Fibroblast of lung (primary cell): ENCODE results near the gene CERS4. TPM values are rescaled to one million over a fixed set of nuclear protein-coding genes. Genes with fewer than 3 reads are reported as not detected.

Experiments used
- DNase-seq, 2 donors: peaks; one replicate each; pipeline versions ENCODE4 v3.0.0 to v3.0.0-alpha.2; 2010; ENCODE audit warnings: low read depth in 2 of 2
- H2AFZ ChIP-seq: 2 replicates; pipeline ENCODE4 v1.5.1; 2012; ENCODE audit warnings: low read length, control low read depth, inconsistent platforms
- H3K27ac ChIP-seq: 2 replicates; pipeline ENCODE4 v1.5.1; 2011; ENCODE audit warnings: low read length, control low read depth; ENCODE audit not compliant: insufficient read depth
- H3K27me3 ChIP-seq: 2 replicates; pipeline ENCODE4 v1.5.1; 2011; ENCODE audit warnings: mild to moderate bottlenecking, low read length; ENCODE audit not compliant: control insufficient read depth, insufficient read depth
- H3K36me3 ChIP-seq: 2 replicates; pipeline ENCODE4 v1.5.1; 2011; ENCODE audit warnings: low read length; ENCODE audit not compliant: control insufficient read depth, insufficient read depth
- H3K4me1 ChIP-seq: 2 replicates; pipeline ENCODE4 v1.5.1; 2011; ENCODE audit warnings: low read length; ENCODE audit not compliant: control insufficient read depth, insufficient read depth; ENCODE audit errors: extremely low read depth
- H3K4me2 ChIP-seq: 2 replicates; pipeline ENCODE4 v1.5.1; 2011; ENCODE audit warnings: low read length, control low read depth; ENCODE audit not compliant: insufficient read depth; ENCODE audit errors: extremely low read depth
- H3K4me3 ChIP-seq, 4 experiments: fragments of 200-600 bp in 1 of 4; sonication (generic) in 1 of 4; replicated peaks in 1 of 4; 2 replicates each; pipeline ENCODE4 v1.5.1; 2011 to 2016; ENCODE audit warnings: low read length in 4 of 4, low read depth in 3 of 4, mild to moderate bottlenecking in 3 of 4, control low read depth in 2 of 4, inconsistent platforms in 1 of 4, mixed read lengths in 1 of 4; ENCODE audit not compliant: insufficient read depth in 1 of 4; ENCODE audit errors: control extremely low read depth in 1 of 4
- H3K79me2 ChIP-seq: 2 replicates; pipeline ENCODE4 v1.5.1; 2012; ENCODE audit warnings: mild to moderate bottlenecking, low read length, inconsistent platforms; ENCODE audit not compliant: control insufficient read depth, insufficient read depth
- H3K9ac ChIP-seq: 2 replicates; pipeline ENCODE4 v1.5.1; 2011; ENCODE audit warnings: mild to moderate bottlenecking, low read length, control low read depth; ENCODE audit not compliant: insufficient read depth
- H3K9me3 ChIP-seq: 2 replicates; pipeline ENCODE4 v1.5.1; 2012; ENCODE audit warnings: low read depth, low read length; ENCODE audit not compliant: control insufficient read depth, insufficient read depth
- H4K20me1 ChIP-seq: 2 replicates; pipeline ENCODE4 v1.5.1; 2011; ENCODE audit warnings: low read length; ENCODE audit not compliant: control insufficient read depth, insufficient read depth; ENCODE audit errors: extremely low read depth
- CTCF ChIP-seq, 2 donors: IDR thresholded peaks in 1 of 2; conservative IDR thresholded peaks in 1 of 2; 1 replicate in 1 of 2; 2 replicates in 1 of 2; pipeline ENCODE4 v1.5.1; 2011 to 2012; ENCODE audit warnings: low read length in 2 of 2, control low read depth in 1 of 2, inconsistent platforms in 1 of 2, low read depth in 1 of 2, mild to moderate bottlenecking in 1 of 2
- EZH2 ChIP-seq: IDR thresholded peaks from 2 replicates; pipeline ENCODE4 v1.5.1; 2012; ENCODE audit warnings: low read length, control low read depth, mild to moderate bottlenecking; ENCODE audit errors: missing control alignments
- polyA plus RNA-seq, 2 donors: library from polyadenylated mRNA; depleted of rRNA in 1 of 2; stranded (reverse) in 1 of 2; unstranded in 1 of 2; fragments of >200 nt; gene quantifications; 2 replicates each; pipeline ENCODE4 v1.2.1, GENCODE V29; 2011 to 2012; ENCODE audit warnings: missing spikeins in 1 of 2
- total RNA-seq: library from RNA; depleted of rRNA; stranded (reverse); fragments of >200 nt; gene quantifications from 2 replicates; pipeline ENCODE4 v1.2.1, GENCODE V29; 2014

The CERS4 gene
- total and polyA plus RNA-seq, 2 donors (not counting 1 experiment from before 2014, with no cell fraction given): 0.74 to 17.0 TPM

- peak overlapping the region; percentile 66 for H3K4me2 ChIP-seq
- H4K20me1 ChIP-seq: no peaks in the 10 kb centered on the region
- no peak overlapping the region for H3K27ac ChIP-seq
- TF ChIP-seq EZH2 (no peak), CTCF (conservative IDR thresholded peaks at IDR 0.05 in 1 of 2, IDR thresholded peaks at IDR 0.05 in 1 of 2; ENCODE audit: low read depth in 1 of 2, low read length in 2 of 2) (no peak)
- no peak overlapping the region for H3K9ac ChIP-seq
- no peaks in the 10 kb centered on the region for H3K27me3 ChIP-seq
- H3K79me2 ChIP-seq: no peaks in the 10 kb centered on the region
- no peaks in the 10 kb centered on the region for H3K36me3 ChIP-seq
- no peak overlapping the region for H2AFZ ChIP-seq
- H3K9me3 ChIP-seq: no peaks in the 10 kb centered on the region
- H3K4me1 ChIP-seq: peaks cover 7% of the 10 kb centered on the region
- peak overlapping the region in 1 of 4 experiments; percentile 21 for H3K4me3 ChIP-seq
- peak; percentile 95 to 97 for DNase-seq
Measured at GRCh38 chr19:8240274-8241229, 31.4 kb downstream of the CERS4 start.

GRCh38 chr19:8241646-8242045 lies 32.5 kb downstream of the CERS4 start:
- Histone ChIP-seq H3K4me1 (peaks cover 7% of the 10 kb centered on the region), H3K4me2 (no peak overlapping the region), H3K9me3 (no peaks in the 10 kb centered on the region), H3K27ac (no peak overlapping the region), H4K20me1 (no peaks in the 10 kb centered on the region), H3K4me3 (no peak overlapping the region), H3K27me3 (no peaks in the 10 kb centered on the region), H3K9ac (no peak overlapping the region), H2AFZ (no peak overlapping the region), H3K36me3 (no peaks in the 10 kb centered on the region), H3K79me2 (no peaks in the 10 kb centered on the region)
- no peak for TF ChIP-seq EZH2
- DNase-seq: no peak

GRCh38 chr19:8242211-8242821 lies 33.1 kb downstream of the CERS4 start:
- DNase-seq: no peak
- Histone ChIP-seq H3K9me3 (no peaks in the 10 kb centered on the region), H3K4me3 (no peak overlapping the region), H4K20me1 (no peaks in the 10 kb centered on the region), H3K27ac (no peak overlapping the region), H3K36me3 (no peaks in the 10 kb centered on the region), H3K9ac (no peak overlapping the region), H3K4me1 (peaks cover 7% of the 10 kb centered on the region), H3K4me2 (no peak overlapping the region), H3K79me2 (no peaks in the 10 kb centered on the region), H2AFZ (no peak overlapping the region), H3K27me3 (no peaks in the 10 kb centered on the region)
- TF ChIP-seq CTCF (conservative IDR thresholded peaks at IDR 0.05 in 1 of 2, IDR thresholded peaks at IDR 0.05 in 1 of 2; ENCODE audit: low read depth in 1 of 2, low read length in 2 of 2): no peak
- TF ChIP-seq EZH2: no peak
